ENCODE measurements around the gene SDCCAG8.

SDCCAG8 gene

DNA sequence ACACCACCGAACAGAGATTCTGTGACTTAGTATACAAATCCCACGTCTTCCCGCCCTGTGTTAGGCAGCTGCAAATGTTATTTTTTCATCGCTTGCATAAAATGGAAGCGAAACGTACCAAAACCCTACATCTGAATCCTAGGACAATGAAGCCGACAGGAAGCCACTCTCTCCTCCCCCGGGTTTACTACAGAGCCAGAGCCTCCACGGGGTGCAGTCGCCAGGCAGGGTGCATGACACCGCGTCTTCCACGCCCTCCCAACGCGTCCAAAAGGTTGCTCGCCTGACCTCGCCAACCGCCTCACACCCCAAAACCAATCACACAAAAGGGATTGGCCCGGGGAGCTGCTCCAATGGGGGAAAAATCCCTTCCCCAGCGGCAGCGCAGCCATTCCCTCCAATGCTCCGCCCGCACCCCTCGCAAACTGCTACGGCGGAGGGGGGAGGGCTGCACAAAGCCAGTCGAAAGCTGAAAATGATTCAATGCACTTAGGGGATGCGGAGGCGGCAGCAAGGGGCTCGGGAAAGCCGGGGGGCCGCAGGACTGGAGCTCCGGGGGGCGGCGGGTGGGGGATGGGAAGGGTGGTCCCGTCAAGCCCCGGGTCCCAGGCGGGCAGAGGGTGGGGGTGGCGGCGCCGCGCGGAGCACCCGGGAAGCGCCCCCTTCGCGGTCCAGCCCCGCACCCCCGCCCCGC is 1.5 kb upstream of the SDCCAG8 start:
- DNase-seq (ENCODE audit: low read depth) = peak; percentile 51

GRCh38 chr1:243254927-243255790 is 682 bp upstream of the SDCCAG8 start, which contains the start of gene CEP170:
TSS of gene CEP170 (minus strand) at chr1:243255281. CDS start at chr1:243225280, 30,001 bp downstream.
- DNase-seq (ENCODE audit: low read depth) = peak; percentile 79

DNA sequence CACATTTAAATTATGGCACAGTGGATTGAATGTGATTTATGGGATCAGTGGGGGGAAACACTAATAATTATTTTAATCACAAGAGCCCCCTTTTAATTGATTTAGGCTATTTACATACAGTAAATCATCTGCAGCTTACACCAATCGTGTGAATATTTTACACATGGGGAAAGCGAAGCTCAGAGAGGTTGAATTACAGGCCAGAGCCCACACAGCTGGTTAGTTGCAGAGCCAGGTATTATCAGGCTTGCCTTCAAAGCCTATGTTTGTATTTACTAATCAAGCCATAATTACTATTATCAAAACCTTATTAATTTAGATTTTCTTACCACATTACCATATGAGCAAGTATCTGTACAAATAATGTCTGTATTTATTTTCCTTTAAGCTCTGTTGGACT is 749 bp downstream of the SDCCAG8 start:
- DNase-seq (ENCODE audit: low read depth) = no peak

DNA sequence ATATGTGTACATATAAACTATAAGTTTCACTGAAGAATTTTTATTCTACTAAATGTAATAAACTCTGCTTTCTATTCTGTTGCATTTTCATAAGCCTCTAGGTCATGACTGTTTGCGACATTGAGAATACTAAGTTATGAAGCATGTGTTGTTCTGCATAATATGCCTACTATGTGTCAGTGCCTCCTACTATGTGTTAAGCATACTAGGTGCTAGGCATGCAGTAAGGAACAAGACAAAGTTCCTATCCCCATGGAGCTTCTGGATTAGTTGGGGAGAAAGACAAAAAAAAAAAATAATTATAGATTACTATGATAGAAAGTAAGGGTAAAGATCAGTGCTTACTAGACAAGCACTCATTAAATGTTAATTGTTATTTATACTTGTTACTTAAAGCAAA is 1.3 kb downstream of the SDCCAG8 start:
- no peak for DNase-seq (ENCODE audit: low read depth)

- DNase-seq (ENCODE audit: low read depth) = no peak
These were observed 2.9 kb downstream of the SDCCAG8 start for GRCh38 chr1:243258731-243259130.

GRCh38 chr1:243260221-243260880 is 4.5 kb downstream of the SDCCAG8 start:
- DNase-seq (ENCODE audit: low read depth) = no peak

- DNase-seq (ENCODE audit: low read depth) = no peak
These were observed 5.5 kb downstream of the SDCCAG8 start for GRCh38 chr1:243261390-243261789.

GRCh38 chr1:243264717-243265116 is 8.9 kb downstream of the SDCCAG8 start:
- DNase-seq (ENCODE audit: low read depth) = no peak

DNA sequence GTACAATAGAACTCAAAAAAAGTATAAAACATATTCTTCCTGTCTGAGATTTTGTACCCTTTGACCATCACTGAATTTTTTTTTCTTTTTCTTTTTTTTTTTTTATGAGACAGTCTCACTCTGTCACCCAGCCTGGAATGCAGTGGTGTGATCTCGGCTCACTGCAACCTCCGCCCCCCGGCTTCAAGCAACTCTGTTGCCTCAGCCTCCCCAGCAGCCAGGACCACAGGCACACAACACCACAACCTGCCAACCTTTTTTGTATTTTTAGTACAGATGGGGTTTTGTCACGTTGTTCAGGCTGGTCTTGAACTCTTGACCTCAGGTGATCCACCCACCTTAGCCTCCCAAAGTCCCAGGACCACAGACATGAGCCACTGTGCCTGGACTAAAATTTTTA is 10.4 kb downstream of the SDCCAG8 start:
- DNase-seq (ENCODE audit: low read depth) = no peak

GRCh38 chr1:243267471-243267880 is 11.6 kb downstream of the SDCCAG8 start:
- no peak for DNase-seq (ENCODE audit: low read depth)

DNA sequence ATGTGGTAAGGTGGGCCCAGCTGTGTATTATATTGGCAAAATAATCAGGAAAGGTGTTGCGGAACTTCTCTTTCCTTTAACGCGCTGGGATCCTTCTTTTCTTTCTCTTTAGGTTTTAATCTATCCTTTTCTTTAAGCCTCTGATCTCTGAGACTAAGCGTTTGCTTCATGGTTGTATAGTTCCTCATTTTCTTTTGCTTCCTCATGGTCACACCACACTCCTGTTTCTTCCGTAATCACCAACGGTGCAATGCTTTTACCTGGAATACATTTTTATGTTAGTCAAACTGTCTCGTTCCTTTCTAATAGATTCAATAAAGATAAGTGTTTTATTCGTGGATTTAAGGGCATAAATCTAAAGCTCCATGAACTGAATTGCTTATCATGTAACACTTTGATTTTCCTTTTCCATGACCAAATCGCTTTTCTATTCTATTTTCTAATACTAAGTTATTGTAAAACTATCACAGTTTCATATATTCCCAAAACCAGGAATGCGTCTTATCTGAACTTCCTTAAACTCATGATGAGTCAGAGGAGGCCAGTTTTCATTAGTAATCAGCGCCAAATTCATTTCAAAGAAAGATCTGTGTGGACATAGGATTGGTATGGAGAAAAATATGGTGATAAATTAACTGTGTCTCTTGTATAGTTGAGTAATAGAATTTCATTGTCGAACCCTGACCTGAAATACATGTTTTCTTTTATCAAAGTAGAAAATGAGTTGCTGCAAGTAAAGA is 12.2 kb downstream of the SDCCAG8 start:
- DNase-seq (ENCODE audit: low read depth) = no peak

DNA sequence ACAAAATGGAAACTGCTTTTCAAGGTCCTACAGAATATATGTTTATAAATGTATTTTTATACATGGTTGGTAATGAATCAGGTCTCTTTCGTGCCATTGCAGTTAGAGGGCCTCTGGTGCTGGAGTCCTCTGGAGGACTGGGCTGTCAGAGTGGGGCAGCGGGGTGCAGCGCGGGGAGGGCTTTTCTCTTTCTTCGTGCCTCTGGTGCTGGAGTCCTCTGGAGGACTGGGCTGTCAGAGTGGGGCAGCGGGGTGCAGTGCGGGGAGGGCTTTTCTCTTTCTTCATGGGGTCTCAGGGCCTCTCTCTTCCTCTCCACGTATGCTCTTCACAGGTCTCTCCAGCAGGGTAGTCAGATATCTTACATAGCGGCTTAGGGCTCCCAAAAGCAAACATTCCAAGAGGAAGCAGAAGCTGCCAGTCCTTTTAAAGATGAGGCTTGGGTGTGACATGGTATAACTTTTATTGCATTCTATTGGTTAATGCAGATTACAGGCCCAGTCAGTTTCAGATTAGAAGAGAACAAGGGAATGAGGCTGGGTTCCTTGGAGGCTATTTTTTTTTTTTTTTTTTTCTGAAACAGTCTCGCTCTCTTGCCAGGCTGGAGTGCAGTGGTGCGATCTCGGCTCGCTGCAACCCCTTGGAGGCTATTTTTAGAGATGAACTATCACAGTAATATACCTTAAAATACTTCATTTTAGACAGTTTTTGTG is 13.1 kb downstream of the SDCCAG8 start:
- no peak for DNase-seq (ENCODE audit: low read depth)

DNA sequence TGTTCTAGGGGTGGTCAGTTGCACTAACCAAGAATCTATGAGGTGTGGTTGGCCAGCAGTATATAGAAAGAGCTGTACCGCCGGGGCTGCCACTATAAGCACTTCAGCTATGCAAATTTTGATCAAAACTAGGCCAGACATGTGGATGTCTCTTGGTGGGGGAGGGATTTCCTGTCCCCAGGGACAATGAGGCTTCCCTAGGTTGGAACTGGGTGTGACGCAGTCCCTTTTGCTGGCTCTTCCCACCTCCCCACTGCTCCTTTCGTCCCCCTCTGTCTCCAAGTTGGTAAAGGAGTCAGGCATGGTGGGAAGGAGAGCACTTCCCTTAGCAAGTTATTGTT is 13.6 kb downstream of the SDCCAG8 start:
- no peak for DNase-seq (ENCODE audit: low read depth)

- no peak for DNase-seq (ENCODE audit: low read depth)
These were observed 14.4 kb downstream of the SDCCAG8 start for GRCh38 chr1:243270097-243270864.

DNA sequence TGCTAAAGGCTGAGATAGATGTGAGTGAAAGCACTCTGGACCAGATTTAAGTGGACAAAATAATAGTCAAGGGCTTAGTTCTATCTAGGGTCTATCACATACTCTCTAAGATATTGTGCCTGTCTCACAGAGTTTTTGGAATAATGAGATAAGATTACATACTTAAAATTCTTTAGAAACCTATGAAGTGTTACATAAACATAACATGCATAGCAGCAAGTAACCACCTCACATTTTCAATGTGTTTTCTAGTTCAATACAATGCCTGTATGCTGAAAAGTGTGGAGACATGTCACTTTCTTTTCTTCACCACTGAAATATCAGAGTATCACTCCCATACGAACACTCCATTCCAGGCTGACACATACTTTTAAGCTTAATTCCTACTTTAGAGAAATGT is 16.2 kb downstream of the SDCCAG8 start:
- no peak for DNase-seq (ENCODE audit: low read depth)

DNA sequence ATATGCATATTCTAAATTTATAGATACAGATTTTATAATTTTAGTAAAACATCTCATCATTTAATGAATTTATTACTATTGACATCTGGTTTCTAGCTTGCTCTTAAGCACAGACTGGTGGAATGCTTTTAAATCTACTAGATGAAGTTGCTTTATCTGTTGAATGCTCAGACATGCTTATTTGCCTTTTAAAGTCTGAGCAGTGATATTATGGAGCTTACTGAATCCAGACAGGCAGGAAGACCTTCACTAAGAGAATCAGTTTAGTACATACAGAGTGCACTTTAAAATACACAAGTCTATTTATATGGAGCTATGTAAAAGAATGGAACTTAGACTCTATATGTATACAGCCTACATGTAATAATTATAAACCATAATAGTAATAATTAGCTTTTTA is 16.6 kb downstream of the SDCCAG8 start:
- DNase-seq (ENCODE audit: low read depth) = no peak

DNA sequence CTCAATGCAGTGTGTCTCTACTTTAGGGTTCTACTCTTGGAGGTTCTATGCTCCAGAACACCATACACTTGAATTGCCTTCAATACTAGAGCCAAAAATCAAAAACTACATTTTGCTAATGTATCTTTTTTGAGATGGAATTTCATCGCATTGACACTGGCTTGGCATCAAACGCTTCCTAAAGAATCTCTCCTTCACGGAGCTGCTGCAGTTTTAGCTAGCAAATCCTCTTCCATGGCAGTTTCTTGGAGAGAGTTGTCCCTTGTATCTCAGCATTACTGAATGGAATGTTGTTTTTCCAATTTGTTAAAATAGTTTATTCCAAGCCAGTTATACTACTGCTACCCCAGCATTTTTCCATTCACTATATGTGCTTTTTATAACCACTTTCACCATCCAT is 17.7 kb downstream of the SDCCAG8 start:
- DNase-seq (ENCODE audit: low read depth) = no peak

DNA sequence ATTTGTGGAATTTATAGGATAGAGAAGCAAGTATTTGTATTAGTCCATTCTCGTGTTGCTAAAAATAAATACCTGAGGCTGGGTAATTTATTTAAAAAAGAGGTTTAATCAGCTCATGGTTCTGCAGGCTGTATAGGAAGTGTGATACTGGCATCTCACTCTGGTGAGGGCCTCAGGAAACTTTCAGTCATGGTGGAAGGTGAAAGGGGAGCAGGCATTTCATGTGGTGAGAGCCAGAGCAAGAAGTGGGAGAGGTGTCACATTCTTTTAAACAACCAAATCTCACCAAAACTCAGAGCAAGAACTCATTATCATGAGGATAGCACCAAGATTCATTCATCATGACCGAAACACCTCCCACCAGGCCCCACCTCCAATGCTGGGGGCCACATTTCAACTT is 18.1 kb downstream of the SDCCAG8 start:
- DNase-seq (ENCODE audit: low read depth) = no peak

DNA sequence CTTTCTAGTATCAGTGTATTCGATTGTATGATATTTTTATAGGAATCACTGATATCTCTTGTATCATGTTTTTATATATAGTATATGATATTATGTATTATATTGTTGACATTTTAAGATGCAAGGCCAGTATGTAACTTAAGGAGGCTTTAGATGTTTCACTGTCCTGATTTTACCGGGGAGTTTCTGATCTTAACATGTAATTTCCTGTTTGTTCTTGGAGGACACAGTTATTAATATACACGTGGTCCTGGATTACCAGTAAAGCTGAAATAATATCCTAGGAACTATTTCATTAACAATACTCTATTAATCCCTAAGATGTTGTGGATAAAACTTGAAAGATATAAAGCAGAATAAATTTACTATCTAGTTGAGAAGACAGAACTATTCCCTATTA is 19.5 kb downstream of the SDCCAG8 start:
- DNase-seq (ENCODE audit: low read depth) = no peak

- DNase-seq (ENCODE audit: low read depth) = no peak
These were observed 24.8 kb downstream of the SDCCAG8 start for GRCh38 chr1:243280571-243281129.

- DNase-seq (ENCODE audit: low read depth) = no peak
These were observed 25.8 kb downstream of the SDCCAG8 start for GRCh38 chr1:243281672-243282071.
